Spleen (tissue), 7 donors: ENCODE measurements around the gene PSENEN.

Experiments
- CTCF ChIP-seq, 11 experiments: fragments of 200-600 bp in 7 of 11; fragments of 450-650 bp in 4 of 11; sonication (generic) in 4 of 11; IDR thresholded peaks in 8 of 11; conservative IDR thresholded peaks in 3 of 11; 1 replicate in 7 of 11; 2 replicates in 4 of 11; pipeline versions ENCODE4 v1.4.0 to v1.8.0; 2016 to 2021; ENCODE audit warnings: antibody characterized with exemption in 11 of 11, inconsistent platforms in 4 of 11, mild to moderate bottlenecking in 1 of 11
- POLR2A ChIP-seq, 3 donors: fragments of 450-650 bp; IDR thresholded peaks; one replicate each; pipeline ENCODE4 v1.5.1; 2017; ENCODE audit warnings: antibody characterized with exemption in 3 of 3, mild to moderate bottlenecking in 1 of 3
- POLR2AphosphoS5 ChIP-seq, 3 donors: sonication (generic); formaldehyde crosslinking; IDR thresholded peaks; one replicate each; pipeline ENCODE4 v1.5.1; 2017; ENCODE audit warnings: antibody characterized with exemption in 3 of 3
- donor health status: DM: no; HTN: no; CAD: no; lungs with moderate emphysema.
- donor health status: DM: no; HTN: no; CAD: no.
- donor health status: DM: no; HTN: no; CAD: no.

GRCh38 chr19:35713904-35714495 lies 31.5 kb upstream of the PSENEN start:
- no peak for TF ChIP-seq CTCF (IDR thresholded peaks at IDR 0.05 in 8 of 11, conservative IDR thresholded peaks at IDR 0.05 in 3 of 11)
- no peak for TF ChIP-seq POLR2AphosphoS5 (IDR thresholded peaks at IDR 0.05)
- no peak for TF ChIP-seq POLR2A (IDR thresholded peaks at IDR 0.05)
